ENCODE measurements around the gene NT5C1A.

The NT5C1A gene

GRCh38 chr1:39689214-39689613 lies 17.3 kb upstream of the NT5C1A start:
- DNase-seq, result no peak

GRCh38 chr1:39688706-39689105 lies 16.8 kb upstream of the NT5C1A start:
- DNase-seq, result no peak

GRCh38 chr1:39687243-39687642 lies 15.3 kb upstream of the NT5C1A start:
- DNase-seq, result no peak

GRCh38 chr1:39685071-39685470 lies 13.2 kb upstream of the NT5C1A start:
- DNase-seq, result no peak

GRCh38 chr1:39684313-39684664 lies 12.4 kb upstream of the NT5C1A start:
- no peak for DNase-seq

GRCh38 chr1:39683591-39684312 lies 11.8 kb upstream of the NT5C1A start:
- DNase-seq, result peak; percentile 59 to 79

GRCh38 chr1:39681999-39682398 lies 10.1 kb upstream of the NT5C1A start:
- no peak for DNase-seq

GRCh38 chr1:39681294-39681693 lies 9.4 kb upstream of the NT5C1A start:
- no peak for DNase-seq

GRCh38 chr1:39680751-39681150 lies 8.8 kb upstream of the NT5C1A start:
- peak in 1 of 2 donors; percentile 29 for DNase-seq

- no peak for DNase-seq
Observed at GRCh38 chr1:39679821-39680220, 7.9 kb upstream of the NT5C1A start.

GRCh38 chr1:39678889-39679288 lies 7.0 kb upstream of the NT5C1A start:
- no peak for DNase-seq

GRCh38 chr1:39677645-39678044 lies 5.7 kb upstream of the NT5C1A start:
- DNase-seq, result no peak

GRCh38 chr1:39676948-39677548 lies 5.1 kb upstream of the NT5C1A start:
- no peak for DNase-seq

GRCh38 chr1:39675220-39675619 lies 3.3 kb upstream of the NT5C1A start:
- no peak for DNase-seq

GRCh38 chr1:39673215-39673614 lies 1.3 kb upstream of the NT5C1A start:
- DNase-seq, result no peak

GRCh38 chr1:39672551-39672947 lies 642 bp upstream of the NT5C1A start:
- DNase-seq, result peak; percentile 26 to 49

- DNase-seq, result no peak
Observed at GRCh38 chr1:39671433-39671792, 494 bp downstream of the NT5C1A start.

- no peak for DNase-seq
Observed at GRCh38 chr1:39670689-39671088, 1.2 kb downstream of the NT5C1A start.

- no peak for DNase-seq
Observed at GRCh38 chr1:39668894-39669293, 3.0 kb downstream of the NT5C1A start.

GRCh38 chr1:39668111-39668510 lies 3.8 kb downstream of the NT5C1A start:
- no peak for DNase-seq

GRCh38 chr1:39666772-39667171 lies 5.1 kb downstream of the NT5C1A start:
- no peak for DNase-seq

GRCh38 chr1:39663559-39663958 lies 8.3 kb downstream of the NT5C1A start:
- no peak for DNase-seq

GRCh38 chr1:39662861-39663260 lies 9.0 kb downstream of the NT5C1A start:
- DNase-seq, result no peak

GRCh38 chr1:39659538-39659937 lies 12.4 kb downstream of the NT5C1A start:
- DNase-seq, result no peak

- no peak for DNase-seq
Observed at GRCh38 chr1:39659110-39659509, 12.8 kb downstream of the NT5C1A start.

All from CD4-positive, alpha-beta T cell treated with Interleukin-4 for 1 hour (primary cell).